GM18508 (cell line): ENCODE data around the gene PXMP4.

ENCODE experiments used
- ATAC-seq: cut with Tn5 transposase; IDR thresholded peaks from one replicate; pipeline ENCODE4 v1.9.1; 2021; ENCODE audit warnings: moderate number of reproducible peaks; ENCODE audit not compliant: insufficient read depth, unreplicated experiment

The PXMP4 gene

DNA sequence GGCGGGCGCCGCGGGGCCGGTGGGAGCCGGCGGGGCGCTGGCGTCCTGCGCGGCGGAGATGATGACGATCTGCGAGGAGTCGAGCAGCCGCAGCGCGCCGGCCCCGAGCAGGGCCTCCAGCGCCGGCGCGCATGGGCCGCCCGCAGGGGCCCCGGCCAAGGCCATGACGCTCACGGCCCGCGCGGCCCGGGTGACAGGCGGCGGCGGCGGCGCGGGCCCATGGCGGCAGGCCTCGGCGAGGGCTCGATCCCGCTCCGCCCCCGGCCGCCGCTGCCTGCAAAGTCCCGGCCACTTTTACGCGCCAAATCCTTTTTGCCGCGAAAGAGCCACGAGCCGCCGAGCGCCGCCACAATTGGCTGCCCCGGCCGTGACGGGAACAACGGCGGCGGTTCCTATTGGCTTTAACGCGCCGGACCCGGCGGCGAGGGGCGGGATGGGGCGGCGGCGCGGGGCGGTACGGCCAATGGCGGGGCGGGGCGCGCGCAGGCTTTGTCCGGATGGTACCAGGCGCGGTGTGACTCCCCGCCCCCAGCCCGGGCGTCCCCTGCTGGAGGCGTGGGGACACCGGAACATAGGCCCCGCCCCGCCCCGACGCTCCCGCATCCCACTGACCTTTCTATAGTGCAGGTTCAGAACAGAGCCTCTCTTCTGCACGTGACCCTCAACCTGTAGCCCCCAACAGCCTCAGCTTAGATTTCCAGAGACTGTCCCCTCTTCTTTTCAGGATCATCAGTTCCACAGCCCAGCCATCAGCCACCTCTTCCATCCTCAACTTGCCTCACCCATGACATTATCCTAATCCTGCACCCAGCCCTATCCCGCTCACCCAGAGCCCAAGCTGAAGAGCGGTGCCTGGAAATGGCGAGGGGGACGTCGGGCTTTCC is 33.8 kb downstream of the PXMP4 start, which contains the start of gene E2F1:
E2F1 (minus strand) TSS at position 286 of the 884 bp plus-strand sequence; CDS start at position 165, 121 bp downstream.
- no peak for ATAC-seq

- no peak for ATAC-seq
Observed at GRCh38 chr20:33685328-33686099, 34.6 kb downstream of the PXMP4 start.

DNA sequence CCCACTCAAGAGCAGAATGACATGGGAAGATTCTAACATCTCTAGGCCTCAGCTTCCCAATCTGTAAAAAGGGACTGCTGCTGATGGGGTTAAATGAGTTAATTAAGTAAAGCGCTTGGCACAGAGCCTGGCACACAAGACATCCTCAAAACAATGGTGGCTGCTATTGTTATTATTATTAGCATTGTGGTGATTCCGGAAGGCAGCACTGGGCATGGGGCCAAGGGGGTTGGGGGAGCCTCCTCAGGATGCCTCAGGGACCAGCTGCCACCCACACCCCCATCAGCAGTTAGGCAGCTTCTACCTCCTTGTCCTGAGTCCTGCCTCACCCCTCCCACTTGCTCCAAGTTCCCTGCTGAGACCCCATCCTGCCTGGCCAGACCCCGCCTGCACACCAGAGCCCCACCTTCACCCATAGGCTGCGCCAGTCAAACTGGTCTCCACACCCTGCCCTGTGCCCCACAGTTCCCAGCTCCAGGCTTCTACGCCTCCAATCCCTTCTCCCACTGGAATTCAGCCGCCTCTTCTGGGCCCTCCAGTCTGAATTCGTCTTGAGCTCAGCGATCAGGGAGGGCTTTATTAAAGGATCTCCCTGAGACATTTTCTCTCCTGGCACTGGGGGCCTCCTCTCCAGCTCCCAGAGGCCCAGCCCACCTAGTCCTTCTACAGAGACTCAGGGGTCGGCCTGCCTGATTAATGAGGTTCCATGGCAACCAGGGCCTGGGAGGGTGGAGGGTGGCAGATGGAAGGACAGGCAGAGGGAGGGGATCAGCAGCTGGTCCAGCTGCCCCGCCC is 35.4 kb downstream of the PXMP4 start:
- ATAC-seq = no peak

GRCh38 chr20:33681728-33682353 is 38.3 kb downstream of the PXMP4 start:
- no peak for ATAC-seq

DNA sequence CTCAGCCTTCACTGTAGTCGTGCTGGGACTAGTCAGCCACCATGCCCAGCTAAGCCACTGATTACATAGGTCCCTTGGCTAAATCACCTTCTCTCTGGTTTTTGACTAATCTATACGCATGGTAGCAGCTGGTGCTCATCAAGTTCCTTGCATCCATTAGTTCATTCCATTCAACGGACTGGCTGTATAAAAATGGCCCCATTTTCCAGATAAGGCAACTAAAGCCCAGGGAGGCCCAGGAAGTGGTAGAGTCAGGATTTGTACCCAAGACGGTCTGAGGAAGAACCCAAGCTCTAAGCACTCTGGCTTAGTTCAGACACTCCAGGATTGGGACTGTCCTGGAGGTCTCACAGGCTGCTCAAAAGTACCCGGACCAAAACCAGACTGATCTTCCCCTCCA is 38.8 kb downstream of the PXMP4 start:
- no peak for ATAC-seq

DNA sequence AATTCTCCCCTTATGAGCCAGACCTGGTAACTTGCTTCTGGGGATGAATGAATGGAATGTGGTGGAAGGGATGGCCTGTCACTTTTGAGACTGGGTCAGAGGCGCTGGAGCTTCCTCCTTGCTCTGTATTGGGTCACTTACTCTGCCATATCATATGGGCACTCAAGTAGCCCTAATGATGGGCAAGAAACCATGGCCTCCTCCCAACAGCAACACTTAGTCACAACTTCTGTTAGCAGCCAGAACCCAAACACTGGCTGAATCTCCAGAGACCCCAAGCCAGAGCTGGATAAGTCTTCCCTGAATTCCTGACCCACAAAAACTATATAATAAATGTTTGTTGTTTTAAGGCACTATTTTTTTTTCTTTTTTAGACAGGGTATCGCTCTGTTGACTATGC is 39.4 kb downstream of the PXMP4 start:
- ATAC-seq = no peak

- peak; percentile 51 for ATAC-seq
Observed at GRCh38 chr20:33679758-33680485, 40.2 kb downstream of the PXMP4 start.

DNA sequence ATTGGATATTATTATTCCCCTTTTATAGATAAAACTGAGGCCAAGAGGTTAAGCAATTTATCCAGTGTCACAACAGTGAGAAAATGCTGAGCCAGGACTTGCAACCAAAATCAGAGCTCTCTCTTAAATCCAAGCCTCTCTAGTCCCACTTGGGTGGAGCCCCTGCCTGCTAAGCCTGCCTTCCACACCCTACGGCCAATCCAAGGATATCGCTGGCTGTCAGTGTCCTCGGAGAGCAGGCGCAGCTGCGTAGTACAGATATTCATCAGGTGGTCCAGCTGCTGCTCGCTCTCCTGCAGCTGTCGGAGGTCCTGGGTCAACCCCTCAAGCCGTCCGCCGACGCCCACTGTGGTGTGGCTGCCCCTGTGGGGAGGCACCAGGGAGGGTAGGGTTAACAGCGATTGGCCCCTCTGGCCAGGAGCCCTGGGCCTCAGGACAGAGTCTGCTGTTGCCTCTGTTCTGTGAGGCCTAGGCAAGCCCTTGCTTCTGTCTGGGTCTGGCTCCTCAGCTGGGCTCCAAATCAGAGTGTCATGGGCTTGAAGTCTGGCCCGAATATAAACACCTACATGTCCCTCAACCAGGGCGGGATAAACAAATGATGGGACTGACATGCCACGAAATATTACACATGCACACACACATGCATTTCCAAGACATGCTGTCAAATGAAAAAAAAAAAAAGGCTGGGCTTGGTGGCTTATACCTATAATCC is 42.0 kb downstream of the PXMP4 start:
- ATAC-seq = no peak

DNA sequence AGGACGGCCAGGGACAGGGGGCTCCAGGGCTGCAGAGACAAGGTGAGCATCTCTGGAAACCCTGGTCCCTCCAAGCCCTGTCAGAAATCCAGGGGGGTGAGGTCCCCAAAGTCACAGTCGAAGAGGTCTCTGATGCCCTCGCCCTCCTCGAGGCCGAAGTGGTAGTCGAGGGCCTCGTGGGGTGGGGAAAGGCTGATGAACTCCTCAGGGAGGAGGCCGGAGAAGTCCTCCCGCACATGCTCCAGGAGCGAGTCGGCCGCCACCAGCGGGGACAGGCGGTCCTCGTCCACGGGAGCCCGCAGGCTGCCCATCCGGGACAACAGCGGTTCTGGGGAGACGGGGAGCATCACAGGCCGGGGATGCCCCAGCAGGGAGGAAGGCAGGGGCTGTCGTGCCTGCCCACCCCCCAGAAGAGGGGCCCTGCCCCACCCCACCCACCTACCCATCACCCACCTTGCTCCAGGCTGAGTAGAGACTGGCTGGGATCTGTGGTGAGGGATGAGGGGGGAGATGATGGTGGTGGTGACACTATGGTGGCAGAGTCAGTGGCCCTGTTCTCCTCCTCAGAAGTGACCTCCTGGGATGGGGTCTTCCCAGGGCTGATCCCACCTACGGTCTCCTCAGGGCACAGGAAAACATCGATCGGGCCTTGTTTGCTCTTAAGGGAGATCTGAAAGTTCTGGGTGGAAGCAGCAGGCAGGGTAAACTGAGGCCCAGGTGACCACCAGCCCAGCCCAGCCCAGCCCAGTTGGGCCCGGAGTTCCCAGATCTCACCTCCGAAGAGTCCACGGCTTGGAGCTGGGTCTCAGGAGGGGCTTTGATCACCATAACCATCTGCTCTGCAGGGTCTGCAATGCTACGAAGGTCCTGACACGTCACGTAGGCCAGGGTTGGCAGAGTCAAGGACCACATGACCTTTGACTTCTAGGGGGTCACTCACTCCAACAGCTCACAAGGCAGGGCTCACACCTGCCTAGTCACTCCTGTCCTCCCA is 43.2 kb downstream of the PXMP4 start:
- ATAC-seq = no peak

DNA sequence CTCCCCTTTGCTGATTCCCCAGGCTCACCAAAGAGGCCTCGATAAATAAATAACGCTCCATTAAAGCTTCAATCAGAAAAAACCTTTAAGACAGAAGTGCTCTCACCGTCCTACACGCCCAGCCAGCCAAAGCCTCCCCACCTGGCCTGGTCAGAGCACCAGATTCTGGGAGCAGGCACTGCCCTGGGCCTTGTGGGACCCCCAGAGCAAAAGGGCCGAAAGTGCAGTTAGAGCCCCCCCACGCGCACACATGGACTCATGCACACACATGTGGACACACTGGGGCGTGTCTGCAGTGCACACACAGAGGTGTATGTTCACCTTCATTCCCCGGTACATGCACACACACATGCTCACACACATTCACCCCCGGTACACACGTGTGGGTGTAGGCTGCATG is 44.0 kb downstream of the PXMP4 start:
- ATAC-seq = no peak

DNA sequence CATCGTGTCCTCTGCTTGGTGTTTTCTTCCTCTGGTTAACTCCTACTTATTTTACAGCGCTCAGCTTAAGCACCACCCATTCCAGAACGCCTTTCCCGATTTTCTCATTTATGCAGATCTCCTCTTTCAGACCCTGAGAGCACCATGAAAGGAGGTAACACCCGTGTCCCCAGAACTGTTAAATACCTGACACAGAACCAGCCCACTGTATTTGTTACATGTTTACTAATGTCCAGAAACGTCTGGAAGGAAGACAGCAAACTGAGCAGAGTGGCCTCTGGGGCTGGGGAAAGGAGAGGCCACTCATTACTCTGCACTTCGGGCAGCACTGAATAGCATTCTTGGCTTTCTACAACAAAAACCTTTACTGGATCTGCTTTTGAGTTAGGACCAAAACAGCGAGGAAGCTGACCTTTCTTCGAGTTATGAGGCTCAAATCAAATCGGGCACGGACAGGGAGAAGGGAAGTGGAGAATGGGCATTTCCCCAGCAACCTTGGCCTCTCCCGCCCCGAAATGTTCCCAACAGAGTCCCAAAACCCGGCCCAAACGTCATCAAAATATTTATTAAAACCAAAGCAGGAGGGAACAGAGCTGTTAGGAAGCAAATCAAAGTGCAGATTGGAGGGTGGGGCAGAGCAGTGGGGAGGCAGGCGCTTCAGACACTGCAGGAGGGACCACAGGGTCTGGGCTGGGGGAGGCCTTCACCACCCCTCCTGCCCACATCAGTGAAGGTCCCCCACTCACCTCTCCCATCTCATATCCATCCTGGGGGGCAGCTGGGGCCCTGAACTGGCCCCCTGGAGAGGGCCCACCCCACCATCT is 44.8 kb downstream of the PXMP4 start:
- no peak for ATAC-seq

GRCh38 chr20:33674294-33675135 is 45.6 kb downstream of the PXMP4 start, which contains the start of gene NECAB3:
Gene NECAB3, minus strand, starts transcription at chr20:33674428. Its CDS starts 76 bp downstream, at chr20:33674352.
- no peak for ATAC-seq

GRCh38 chr20:33673410-33674293 is 46.5 kb downstream of the PXMP4 start:
- ATAC-seq = no peak

DNA sequence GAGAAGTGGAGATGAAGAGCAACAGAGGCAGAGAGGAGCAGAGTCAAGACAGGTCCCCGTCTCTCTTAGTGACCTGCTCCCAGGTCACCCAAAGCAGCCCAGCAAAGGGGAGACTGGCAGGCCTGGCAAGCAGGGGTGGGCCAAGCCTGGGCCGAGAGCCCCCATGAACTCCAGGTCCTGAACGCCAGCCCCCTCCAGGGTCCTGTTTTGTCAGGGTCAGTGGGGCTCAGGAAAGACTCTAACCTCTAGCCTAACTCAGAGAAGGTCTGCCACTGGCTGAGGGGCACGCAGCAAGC is 47.0 kb downstream of the PXMP4 start:
- ATAC-seq = no peak
